ENCODE measurements around the gene PCDH9. TPM values are rescaled to one million over a fixed set of nuclear protein-coding genes. Genes with fewer than 3 reads are reported as not detected.
A peak's percentile ranks its signal among the peaks of the same experiment; 100 is the strongest.

Gene PCDH9
- total RNA-seq, 1 donor from 2014 or later = 10.4 TPM

- H3K79me2 ChIP-seq (ENCODE audit: insufficient read depth, low read length) = no peaks in the 10 kb centered on the region
- Mint-ChIP-seq H3K27ac (ENCODE audit: unreplicated experiment) (no peak overlapping the region), H3K36me3 (ENCODE audit: low read depth, unreplicated experiment) (no peaks in the 10 kb centered on the region), H3K4me1 (ENCODE audit: low read depth, unreplicated experiment) (peaks cover 11% of the 10 kb centered on the region), H3K4me3 (ENCODE audit: unreplicated experiment) (no peak overlapping the region), H3K9me3 (ENCODE audit: unreplicated experiment) (no peaks in the 10 kb centered on the region), H3K27me3 (ENCODE audit: low read depth, unreplicated experiment) (no peaks in the 10 kb centered on the region)
- FAIRE-seq (peak; percentile 43), DNase-seq (ENCODE audit: low read depth) (no peak)
- H3K4me2 ChIP-seq (ENCODE audit: low read length) = no peak overlapping the region
- no peaks in the 10 kb centered on the region for H3K27me3 ChIP-seq (ENCODE audit: insufficient read depth, low read length)
- no peak overlapping the region for H3K9ac ChIP-seq (ENCODE audit: low read length)
- H2AFZ ChIP-seq (ENCODE audit: low read depth, low read length) = no peak overlapping the region
- H3K27ac ChIP-seq (ENCODE audit: low read depth, low read length) = no peak overlapping the region
- no peaks in the 10 kb centered on the region for H3K9me3 ChIP-seq (ENCODE audit: insufficient read depth, low read depth, low read length)
- no peaks in the 10 kb centered on the region for H3K36me3 ChIP-seq (ENCODE audit: insufficient read depth, low read length)
- TF ChIP-seq EZH2 (IDR thresholded peaks at IDR 0.05; ENCODE audit: insufficient read depth, low read length) (no peak), CTCF (IDR thresholded peaks at IDR 0.05; ENCODE audit: insufficient read depth, low read depth, low read length) (no peak)
- H3K4me3 ChIP-seq (ENCODE audit: insufficient read depth, low read depth, low read length) = no peak overlapping the region
- no peaks in the 10 kb centered on the region for H3K4me1 ChIP-seq (ENCODE audit: insufficient read depth, low read length)
- no peaks in the 10 kb centered on the region for H4K20me1 ChIP-seq (ENCODE audit: insufficient read depth, low read length)
Measured at GRCh38 chr13:66563076-66563475, 667.1 kb downstream of the PCDH9 start.

GRCh38 chr13:66562054-66562453 lies 668.1 kb downstream of the PCDH9 start:
- TF ChIP-seq EZH2 (IDR thresholded peaks at IDR 0.05; ENCODE audit: insufficient read depth, low read length) = no peak
- no peak for TF ChIP-seq CTCF (IDR thresholded peaks at IDR 0.05; ENCODE audit: insufficient read depth, low read depth, low read length)
- Mint-ChIP-seq H3K4me3 (ENCODE audit: unreplicated experiment) (no peak overlapping the region), H3K9me3 (ENCODE audit: unreplicated experiment) (no peaks in the 10 kb centered on the region), H3K27me3 (ENCODE audit: low read depth, unreplicated experiment) (no peaks in the 10 kb centered on the region), H3K27ac (ENCODE audit: unreplicated experiment) (no peak overlapping the region), H3K36me3 (ENCODE audit: low read depth, unreplicated experiment) (no peaks in the 10 kb centered on the region), H3K4me1 (ENCODE audit: low read depth, unreplicated experiment) (peaks cover 11% of the 10 kb centered on the region)
- FAIRE-seq (no peak), DNase-seq (ENCODE audit: low read depth) (no peak)
- Histone ChIP-seq H3K79me2 (ENCODE audit: insufficient read depth, low read length) (no peaks in the 10 kb centered on the region), H3K4me3 (ENCODE audit: insufficient read depth, low read depth, low read length) (no peak overlapping the region), H3K9me3 (ENCODE audit: insufficient read depth, low read depth, low read length) (no peaks in the 10 kb centered on the region), H3K36me3 (ENCODE audit: insufficient read depth, low read length) (no peaks in the 10 kb centered on the region), H4K20me1 (ENCODE audit: insufficient read depth, low read length) (no peaks in the 10 kb centered on the region), H3K4me1 (ENCODE audit: insufficient read depth, low read length) (no peaks in the 10 kb centered on the region), H2AFZ (ENCODE audit: low read depth, low read length) (no peak overlapping the region), H3K9ac (ENCODE audit: low read length) (no peak overlapping the region), H3K27me3 (ENCODE audit: insufficient read depth, low read length) (no peaks in the 10 kb centered on the region), H3K4me2 (ENCODE audit: low read length) (no peak overlapping the region), H3K27ac (ENCODE audit: low read depth, low read length) (no peak overlapping the region)

- Histone ChIP-seq H3K4me2 (ENCODE audit: low read length) (no peak overlapping the region), H3K9ac (ENCODE audit: low read length) (no peak overlapping the region), H3K9me3 (ENCODE audit: insufficient read depth, low read depth, low read length) (no peaks in the 10 kb centered on the region), H3K4me3 (ENCODE audit: insufficient read depth, low read depth, low read length) (no peak overlapping the region), H4K20me1 (ENCODE audit: insufficient read depth, low read length) (no peaks in the 10 kb centered on the region), H3K79me2 (ENCODE audit: insufficient read depth, low read length) (no peaks in the 10 kb centered on the region), H3K27ac (ENCODE audit: low read depth, low read length) (no peak overlapping the region), H2AFZ (ENCODE audit: low read depth, low read length) (no peak overlapping the region), H3K4me1 (ENCODE audit: insufficient read depth, low read length) (no peaks in the 10 kb centered on the region), H3K36me3 (ENCODE audit: insufficient read depth, low read length) (no peaks in the 10 kb centered on the region), H3K27me3 (ENCODE audit: insufficient read depth, low read length) (no peaks in the 10 kb centered on the region)
- Mint-ChIP-seq H3K27ac (ENCODE audit: unreplicated experiment) (no peak overlapping the region), H3K36me3 (ENCODE audit: low read depth, unreplicated experiment) (no peaks in the 10 kb centered on the region), H3K4me3 (ENCODE audit: unreplicated experiment) (no peak overlapping the region), H3K27me3 (ENCODE audit: low read depth, unreplicated experiment) (no peaks in the 10 kb centered on the region), H3K4me1 (ENCODE audit: low read depth, unreplicated experiment) (peaks cover 9% of the 10 kb centered on the region), H3K9me3 (ENCODE audit: unreplicated experiment) (no peaks in the 10 kb centered on the region)
- no peak for FAIRE-seq
- TF ChIP-seq EZH2 (IDR thresholded peaks at IDR 0.05; ENCODE audit: insufficient read depth, low read length) = no peak
- no peak for TF ChIP-seq CTCF (IDR thresholded peaks at IDR 0.05; ENCODE audit: insufficient read depth, low read depth, low read length)
- no peak for DNase-seq (ENCODE audit: low read depth)
Measured at GRCh38 chr13:66560991-66561390, 669.1 kb downstream of the PCDH9 start.

Measured in astrocyte (in vitro differentiated cells and primary cell).